Stimulated activated CD8-positive, alpha-beta memory T cell treated with anti-CD3 and anti-CD28 coated beads, Interleukin-4, amount 100 ng/mL, for 1 hour (primary cell): ENCODE measurements around the gene MMP21.

Experiments used
- DNase-seq, 2 donors: peaks; one replicate each; pipeline ENCODE4 v3.0.0-alpha.2; 2020; ENCODE audit warnings: low read depth in 2 of 2, low spot score in 1 of 2

The MMP21 gene

GRCh38 chr10:125775491-125776106, at the start of gene MMP21:
MMP21 (minus strand) TSS chr10:125775821; CDS start chr10:125775821, 0 bp downstream.
- no peak for DNase-seq

- DNase-seq: no peak
Measured at GRCh38 chr10:125824736-125825135, 49.1 kb upstream of the MMP21 start.

GRCh38 chr10:125823663-125824251, 48.1 kb upstream of the MMP21 start:
- DNase-seq: no peak

- DNase-seq: peak; percentile 83 to 86
Measured at GRCh38 chr10:125822878-125823662, 47.4 kb upstream of the MMP21 start, which contains the start of the genes BCCIP and UROS. BCCIP (plus strand) TSS chr10:125823546; CDS start chr10:125823558, 12 bp downstream. UROS (minus strand) TSS chr10:125823258; CDS start chr10:125816499, 6,759 bp downstream.

- no peak for DNase-seq
Measured at GRCh38 chr10:125820701-125821100, 45.1 kb upstream of the MMP21 start.

- DNase-seq: no peak
Measured at GRCh38 chr10:125817337-125817946, 41.8 kb upstream of the MMP21 start.

GRCh38 chr10:125816548-125816947, 40.9 kb upstream of the MMP21 start:
- no peak for DNase-seq

GRCh38 chr10:125815764-125816163, 40.1 kb upstream of the MMP21 start:
- no peak for DNase-seq

GRCh38 chr10:125812128-125812750, 36.6 kb upstream of the MMP21 start:
- DNase-seq: no peak

- no peak for DNase-seq
Measured at GRCh38 chr10:125811251-125811650, 35.6 kb upstream of the MMP21 start.

- DNase-seq: no peak
Measured at GRCh38 chr10:125808047-125808446, 32.4 kb upstream of the MMP21 start.

- DNase-seq: no peak
Measured at GRCh38 chr10:125802739-125803138, 27.1 kb upstream of the MMP21 start.

- DNase-seq: no peak
Measured at GRCh38 chr10:125802131-125802530, 26.5 kb upstream of the MMP21 start.

- no peak for DNase-seq
Measured at GRCh38 chr10:125801574-125801973, 26.0 kb upstream of the MMP21 start.

GRCh38 chr10:125799451-125800182, 24.0 kb upstream of the MMP21 start:
- no peak for DNase-seq

- DNase-seq: no peak
Measured at GRCh38 chr10:125797994-125798662, 22.5 kb upstream of the MMP21 start.

GRCh38 chr10:125797424-125797823, 21.8 kb upstream of the MMP21 start:
- DNase-seq: no peak

GRCh38 chr10:125795637-125796190, 20.1 kb upstream of the MMP21 start:
- DNase-seq: no peak

- no peak for DNase-seq
Measured at GRCh38 chr10:125795128-125795527, 19.5 kb upstream of the MMP21 start.
